H1 (cell line): ENCODE measurements around the gene COL20A1. TPM values are rescaled to one million over a fixed set of nuclear protein-coding genes. Genes with fewer than 3 reads are reported as not detected.

Experiments
- CTCF ChIA-PET: fragments of 300-600 bp; sonication (Branson Sonifier 250); formaldehyde crosslinking; loops from one replicate; lab custom pipeline; 2021; ENCODE audit not compliant: partially characterized antibody; lab: Charles Lee
- POLR2A ChIA-PET: fragments of 300-600 bp; sonication (Branson Sonifier 250); formaldehyde crosslinking; loops from one replicate; lab custom pipeline; 2021; ENCODE audit warnings: inconsistent platforms; ENCODE audit not compliant: partially characterized antibody; lab: Charles Lee
- DNase-seq, 2 experiments: peaks; one replicate each; pipeline versions ENCODE4 v3.0.0 to v3.0.0-alpha.2; 2010 to 2022; ENCODE audit warnings: low spot score in 2 of 2, low read depth in 1 of 2, mixed read lengths in 1 of 2
- FAIRE-seq: peaks from 2 replicates; lab custom pipeline; 2011; peaks lifted over from hg19 to GRCh38; lab: Jason Lieb, UNC
- H2AFZ ChIP-seq: 2 replicates; pipeline ENCODE4 v1.8.1; 2012; ENCODE audit warnings: low read length, inconsistent platforms
- H2AK5ac ChIP-seq: 2 replicates; pipeline ENCODE4 v1.6.1; 2013; ENCODE audit warnings: low read depth, low read length
- H2BK120ac ChIP-seq: replicated peaks from 2 replicates; pipeline ENCODE3; 2013; ENCODE audit warnings: low read depth, low read length, inconsistent platforms
- H2BK12ac ChIP-seq: 2 replicates; pipeline ENCODE4 v1.6.1; 2013; ENCODE audit warnings: low read depth, low read length
- H2BK15ac ChIP-seq: 2 replicates; pipeline ENCODE4 v1.6.1; 2013; ENCODE audit warnings: low read length
- H2BK20ac ChIP-seq: 2 replicates; pipeline ENCODE4 v1.6.1; 2013; ENCODE audit warnings: low read length
- H2BK5ac ChIP-seq: 2 replicates; pipeline ENCODE4 v1.6.1; 2013; ENCODE audit warnings: low read depth, low read length
- H3K14ac ChIP-seq: 2 replicates; pipeline ENCODE4 v1.6.1; 2013; ENCODE audit warnings: inconsistent platforms; ENCODE audit not compliant: insufficient read length
- H3K18ac ChIP-seq: 2 replicates; pipeline ENCODE4 v1.6.1; 2013; ENCODE audit warnings: low read length; ENCODE audit errors: extremely low read depth
- H3K23ac ChIP-seq: 2 replicates; pipeline ENCODE4 v1.6.1; 2013; ENCODE audit warnings: inconsistent platforms; ENCODE audit not compliant: insufficient read length
- H3K23me2 ChIP-seq: 2 replicates; pipeline ENCODE4 v1.6.1; 2013; ENCODE audit warnings: low read depth, low read length
- H3K27ac ChIP-seq: 2 replicates; pipeline ENCODE4 v1.6.1; 2011; ENCODE audit warnings: low read depth, low read length, inconsistent platforms
- H3K27me3 ChIP-seq, 4 experiments: replicated peaks in 1 of 4; 1 replicate in 1 of 4; 2 replicates in 3 of 4; pipeline versions ENCODE4 v1.6.1 to v1.8.1; 2011 to 2013; ENCODE audit warnings: low read length in 3 of 4, mild to moderate bottlenecking in 3 of 4, inconsistent platforms in 2 of 4, mixed read lengths in 2 of 4, moderate library complexity in 1 of 4; ENCODE audit not compliant: control insufficient read depth in 3 of 4, insufficient read depth in 3 of 4; ENCODE audit errors: extremely low read depth in 1 of 4
- H3K36me3 ChIP-seq, 4 experiments: 2 replicates each; pipeline versions ENCODE4 v1.6.1 to v1.8.1; 2011 to 2013; ENCODE audit warnings: mild to moderate bottlenecking in 4 of 4, low read length in 3 of 4, moderate library complexity in 2 of 4, control low read depth in 1 of 4, inconsistent platforms in 1 of 4; ENCODE audit not compliant: insufficient read depth in 4 of 4, control insufficient read depth in 2 of 4
- H3K4ac ChIP-seq: replicated peaks from 2 replicates; pipeline ENCODE3; 2013; ENCODE audit warnings: low read length, low read depth, mixed read lengths, inconsistent platforms; ENCODE audit not compliant: insufficient read length
- H3K4me1 ChIP-seq, 4 experiments: replicated peaks in 1 of 4; 1 replicate in 1 of 4; 2 replicates in 3 of 4; pipeline versions ENCODE4 v1.6.1 to v1.8.1; 2011 to 2013; ENCODE audit warnings: low read length in 3 of 4, inconsistent platforms in 2 of 4, mixed read lengths in 1 of 4; ENCODE audit not compliant: insufficient read depth in 4 of 4, control insufficient read depth in 3 of 4
- H3K4me2 ChIP-seq, 2 experiments: 2 replicates each; pipeline versions ENCODE4 v1.6.1 to v1.8.1; 2011 to 2013; ENCODE audit warnings: low read depth in 2 of 2, low read length in 2 of 2, control low read depth in 1 of 2, inconsistent platforms in 1 of 2, mild to moderate bottlenecking in 1 of 2; ENCODE audit not compliant: insufficient read depth in 1 of 2
- H3K4me3 ChIP-seq, 4 experiments: fragments of 200-600, 300-600 bp in 1 of 4; sonication (generic), shearing (Covaris generic), sonication (Bioruptor Twin) in 1 of 4; 2 replicates each; pipeline versions ENCODE4 v1.5.1 to v1.8.1; 2011 to 2016; ENCODE audit warnings: low read length in 4 of 4, low read depth in 3 of 4, control low read depth in 2 of 4, inconsistent platforms in 2 of 4, mild to moderate bottlenecking in 2 of 4, mixed read lengths in 1 of 4, moderate library complexity in 1 of 4; ENCODE audit not compliant: insufficient read depth in 2 of 4; ENCODE audit errors: extremely low read depth in 1 of 4
- H3K56ac ChIP-seq: replicated peaks from 2 replicates; pipeline ENCODE3; 2013; ENCODE audit warnings: low read depth, mild to moderate bottlenecking, mixed read lengths, low read length, inconsistent platforms; ENCODE audit not compliant: insufficient read length
- H3K79me1 ChIP-seq: 2 replicates; pipeline ENCODE4 v1.6.1; 2013; ENCODE audit warnings: low read depth, low read length, control low read depth
- H3K79me2 ChIP-seq, 2 experiments: 2 replicates each; pipeline versions ENCODE4 v1.6.1 to v1.8.1; 2012 to 2013; ENCODE audit warnings: low read length in 2 of 2, mild to moderate bottlenecking in 2 of 2, inconsistent platforms in 1 of 2; ENCODE audit not compliant: insufficient read depth in 2 of 2, control insufficient read depth in 1 of 2
- H3K9ac ChIP-seq, 4 experiments: replicated peaks in 1 of 4; 1 replicate in 1 of 4; 2 replicates in 3 of 4; pipeline versions ENCODE4 v1.6.1 to v1.8.1; 2011 to 2013; ENCODE audit warnings: low read depth in 3 of 4, low read length in 3 of 4, control low read depth in 2 of 4, mild to moderate bottlenecking in 2 of 4, moderate library complexity in 2 of 4, inconsistent platforms in 1 of 4; ENCODE audit errors: extremely low read depth in 1 of 4
- H3K9me3 ChIP-seq, 2 experiments: 2 replicates each; pipeline versions ENCODE4 v1.6.1 to v1.8.1; 2012 to 2013; ENCODE audit warnings: mild to moderate bottlenecking in 2 of 2, moderate library complexity in 2 of 2, control low read depth in 1 of 2, inconsistent platforms in 1 of 2, low read depth in 1 of 2, low read length in 1 of 2, mixed read lengths in 1 of 2; ENCODE audit not compliant: insufficient read depth in 2 of 2
- H4K20me1 ChIP-seq, 2 experiments: replicated peaks in 1 of 2; 2 replicates each; pipeline versions ENCODE3 to v1.8.1; 2011 to 2013; ENCODE audit warnings: inconsistent platforms in 2 of 2, low read length in 2 of 2, mild to moderate bottlenecking in 1 of 2; ENCODE audit not compliant: insufficient read depth in 2 of 2, control insufficient read depth in 1 of 2
- H4K5ac ChIP-seq: 2 replicates; pipeline ENCODE4 v1.6.1; 2013; ENCODE audit warnings: low read length, low read depth, mixed read lengths, inconsistent platforms; ENCODE audit not compliant: insufficient read length
- H4K8ac ChIP-seq: 2 replicates; pipeline ENCODE4 v1.8.0; 2013; ENCODE audit warnings: mild to moderate bottlenecking, moderate library complexity, low read length, inconsistent platforms; ENCODE audit not compliant: insufficient read depth; ENCODE audit errors: extremely low read depth
- H4K91ac ChIP-seq: replicated peaks from 2 replicates; pipeline ENCODE3; 2013; ENCODE audit warnings: low read length, mixed read lengths, inconsistent platforms; ENCODE audit not compliant: insufficient read length
- EGR1 ChIP-seq: IDR thresholded peaks from 2 replicates; pipeline ENCODE4 v1.6.1; 2011; ENCODE audit warnings: low read depth, low read length, borderline replicate concordance
- KDM4A ChIP-seq: IDR thresholded peaks from one replicate; pipeline ENCODE4 v1.7.1; 2012; ENCODE audit warnings: low read depth, mild to moderate bottlenecking, moderate library complexity, low read length, inconsistent platforms; ENCODE audit not compliant: severe bottlenecking
- NANOG ChIP-seq: IDR thresholded peaks from 2 replicates; pipeline ENCODE4 v1.6.1; 2011; ENCODE audit warnings: low read length, low read depth, mild to moderate bottlenecking, inconsistent platforms; ENCODE audit not compliant: insufficient read depth, poor library complexity, severe bottlenecking
- POU5F1 ChIP-seq: IDR thresholded peaks from 2 replicates; pipeline ENCODE4 v1.6.1; 2011; ENCODE audit warnings: low read depth, mild to moderate bottlenecking, low read length, moderate library complexity
- RAD21 ChIP-seq, 2 experiments: IDR thresholded peaks in 1 of 2; conservative IDR thresholded peaks in 1 of 2; 2 replicates each; pipeline ENCODE4 v1.6.1; 2011; ENCODE audit warnings: low read depth in 2 of 2, low read length in 2 of 2, improper control_type of control experiment in 1 of 2, inconsistent platforms in 1 of 2, mild to moderate bottlenecking in 1 of 2, moderate library complexity in 1 of 2
- SAP30 ChIP-seq: fragments of 300-600 bp; sonication (generic); IDR thresholded peaks from 2 replicates; pipeline ENCODE4 v1.7.1; 2012; ENCODE audit warnings: low read length, moderate library complexity, mild to moderate bottlenecking, inconsistent platforms; ENCODE audit not compliant: insufficient read depth, insufficient replicate concordance
- SIRT6 ChIP-seq: IDR thresholded peaks from one replicate; pipeline ENCODE4 v1.7.1; 2012; ENCODE audit warnings: low read length, inconsistent platforms
- SUZ12 ChIP-seq: fragments of 200-600 bp; sonication (generic); IDR thresholded peaks from 2 replicates; pipeline ENCODE4 v1.6.1; 2012; ENCODE audit warnings: mild to moderate bottlenecking, inconsistent platforms, low read length, moderate library complexity, mixed read lengths
- TAF1 ChIP-seq: IDR thresholded peaks from 2 replicates; pipeline ENCODE4 v1.6.1; 2011; ENCODE audit warnings: mild to moderate bottlenecking, low read depth, low read length
- TAF7 ChIP-seq: optimal IDR thresholded peaks from 2 replicates; pipeline ENCODE3; 2011; ENCODE audit warnings: low read depth, mild to moderate bottlenecking, inconsistent platforms, low read length, moderate library complexity, borderline replicate concordance
- WGBS, 2 experiments: shearing (Covaris generic) in 1 of 2; methylation state at CpG; one replicate each; pipeline versions ENCODE4 v1.1.6 to v1.1.7; 2013 to 2015; ENCODE audit warnings: low lambda C conversion rate in 2 of 2, mixed read lengths in 2 of 2, inconsistent platforms in 1 of 2, low coverage in 1 of 2, missing lambda C conversion rate in 1 of 2; ENCODE audit not compliant: insufficient replicate concordance in 2 of 2, insufficient coverage in 1 of 2, insufficient read length in 1 of 2; ENCODE audit errors: extremely low coverage in 1 of 2, missing lambda C conversion rate in 1 of 2; 5-methylcytosine and 5-hydroxymethylcytosine counted together
- polyA plus RNA-seq, 7 experiments: library from polyadenylated mRNA; depleted of rRNA in 3 of 7; stranded (reverse) in 5 of 7; unstranded in 2 of 7; fragments of >200 nt in 5 of 7; fragments of 200-250 nt in 2 of 7; gene quantifications; 1 replicate in 5 of 7; 2 replicates in 1 of 7; 4 replicates in 1 of 7; pipeline versions ENCODE4 v1.2.1 to v1.2.3, GENCODE V29; 2011 to 2013; ENCODE audit warnings: missing spikeins in 2 of 7, mixed read lengths in 2 of 7
- total RNA-seq: library from RNA; stranded (reverse); fragmentation: NEBNext Ultra II Directional; extraction: Animal tissue kit (Norgen Biotek cat#: 25700); gene quantifications from 2 replicates; pipeline ENCODE4 v1.2.1, GENCODE V29; 2021
- TF ChIP-seq, protein P1 (sequence below): IDR thresholded peaks from 2 replicates; pipeline ENCODE4 v1.6.1; 2012; ENCODE audit warnings: low read length, inconsistent platforms
- TF ChIP-seq, protein P2 (sequence below): IDR thresholded peaks from 2 replicates; pipeline ENCODE4 v1.6.1; 2012; ENCODE audit warnings: inconsistent platforms

The COL20A1 gene
- total and polyA plus RNA-seq, 2 of the 8 experiments (the other 6 are each of a cell fraction or from before 2014, with no cell fraction given) = 0.19 to 0.21 TPM

DNA sequence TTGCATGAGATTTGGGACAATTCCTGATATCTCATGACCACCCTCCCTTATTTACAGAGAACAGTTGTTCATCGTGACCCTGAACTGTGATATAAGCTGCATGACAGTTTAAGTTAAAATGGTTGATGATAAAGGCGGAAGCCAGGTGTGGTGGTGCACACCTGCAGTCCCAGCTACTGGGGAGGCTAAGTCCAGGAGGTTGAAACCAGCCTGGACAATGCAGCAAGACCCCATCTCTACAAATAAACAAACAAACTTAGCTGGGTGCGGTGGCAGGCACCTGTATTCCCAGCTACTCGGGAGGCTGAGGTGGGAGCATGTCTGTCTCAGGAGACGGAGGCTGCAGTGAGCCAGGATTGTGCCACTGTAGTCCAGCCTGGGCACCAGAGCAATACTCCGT lies 24.1 kb downstream of the COL20A1 start:
- H3K27ac ChIP-seq = no peak overlapping the region
- H2BK15ac ChIP-seq = no peak overlapping the region
- no peak overlapping the region for H3K56ac ChIP-seq
- H3K27me3 ChIP-seq = no peaks in the 10 kb centered on the region
- no peak overlapping the region for H4K5ac ChIP-seq
- no peaks in the 10 kb centered on the region for H3K79me2 ChIP-seq
- no peak overlapping the region for H3K4me3 ChIP-seq
- no peak for DNase-seq
- H3K9ac ChIP-seq = no peak overlapping the region
- no peaks in the 10 kb centered on the region for H3K9me3 ChIP-seq
- H2BK120ac ChIP-seq = no peak overlapping the region
- no peaks in the 10 kb centered on the region for H3K79me1 ChIP-seq
- CTCF ChIA-PET = interaction anchor here (0.8 to 6.6 kb wide), 8 partner anchors 8 to 93 kb away, joined by 3 to 45 read pairs (median 4); no protein-coding TSS in a partner anchor
- H3K4me1 ChIP-seq = no peaks in the 10 kb centered on the region
- no peak overlapping the region for H3K18ac ChIP-seq
- H3K14ac ChIP-seq = no peak overlapping the region
- no peak overlapping the region for H4K91ac ChIP-seq
- no peak overlapping the region for H2BK12ac ChIP-seq
- 91% methylated on average over 5 of the region's 6 CpGs; no CpG with 5 or more reads in 1 of the 2 experiments for WGBS, 2 experiments
- no peak for FAIRE-seq
- POLR2A ChIA-PET = interaction anchor here (0.7 kb wide), 1 partner anchor 608 kb away, joined by 3 read pairs; no protein-coding TSS in a partner anchor
- H3K23ac ChIP-seq = no peak overlapping the region
- no peak overlapping the region for H3K4me2 ChIP-seq
- H2AFZ ChIP-seq = no peak overlapping the region
- H4K8ac ChIP-seq = no peak overlapping the region
- H4K20me1 ChIP-seq = no peaks in the 10 kb centered on the region
- H3K4ac ChIP-seq = no peak overlapping the region
- H3K23me2 ChIP-seq = no peaks in the 10 kb centered on the region
- no peak overlapping the region for H2AK5ac ChIP-seq
- H3K36me3 ChIP-seq = no peaks in the 10 kb centered on the region
- H2BK5ac ChIP-seq = no peak overlapping the region
- H2BK20ac ChIP-seq = no peak overlapping the region
- TF ChIP-seq TAF1 = no peak
- TF ChIP-seq RAD21 (IDR thresholded peaks at IDR 0.05 in 1 of 2, conservative IDR thresholded peaks at IDR 0.05 in 1 of 2; ENCODE audit: low read depth in 2 of 2, low read length in 2 of 2) = no peak
- TF ChIP-seq KDM4A = no peak
- no peak for TF ChIP-seq POU5F1
- no peak for TF ChIP-seq SIRT6
- no peak for TF ChIP-seq NANOG
- TF ChIP-seq, protein P1, sequence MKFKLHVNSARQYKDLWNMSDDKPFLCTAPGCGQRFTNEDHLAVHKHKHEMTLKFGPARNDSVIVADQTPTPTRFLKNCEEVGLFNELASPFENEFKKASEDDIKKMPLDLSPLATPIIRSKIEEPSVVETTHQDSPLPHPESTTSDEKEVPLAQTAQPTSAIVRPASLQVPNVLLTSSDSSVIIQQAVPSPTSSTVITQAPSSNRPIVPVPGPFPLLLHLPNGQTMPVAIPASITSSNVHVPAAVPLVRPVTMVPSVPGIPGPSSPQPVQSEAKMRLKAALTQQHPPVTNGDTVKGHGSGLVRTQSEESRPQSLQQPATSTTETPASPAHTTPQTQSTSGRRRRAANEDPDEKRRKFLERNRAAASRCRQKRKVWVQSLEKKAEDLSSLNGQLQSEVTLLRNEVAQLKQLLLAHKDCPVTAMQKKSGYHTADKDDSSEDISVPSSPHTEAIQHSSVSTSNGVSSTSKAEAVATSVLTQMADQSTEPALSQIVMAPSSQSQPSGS = no peak
- TF ChIP-seq, protein P2, sequence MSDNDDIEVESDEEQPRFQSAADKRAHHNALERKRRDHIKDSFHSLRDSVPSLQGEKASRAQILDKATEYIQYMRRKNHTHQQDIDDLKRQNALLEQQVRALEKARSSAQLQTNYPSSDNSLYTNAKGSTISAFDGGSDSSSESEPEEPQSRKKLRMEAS = no peak
- TF ChIP-seq SUZ12 = no peak
- TF ChIP-seq TAF7 = no peak
- no peak for TF ChIP-seq EGR1
- no peak for TF ChIP-seq SAP30
